SU-DHL-6 (cell line): ENCODE data around the gene CASTOR2.

Experiments used
- H2AFZ ChIP-seq: fragments of 200-600 bp; sonication (generic); 2 replicates; pipeline ENCODE4 v1.6.1; 2014; ENCODE audit warnings: low read depth, mild to moderate bottlenecking, moderate library complexity, mixed read lengths, antibody characterized with exemption, low read length; ENCODE audit not compliant: severe bottlenecking
- H3F3A ChIP-seq: fragments of 200-600 bp; shearing (Covaris generic); 2 replicates; pipeline ENCODE4 v1.6.0; 2016; ENCODE audit warnings: antibody characterized with exemption, mild to moderate bottlenecking; ENCODE audit not compliant: insufficient read depth
- H3K27ac ChIP-seq: fragments of 200-600 bp; sonication (generic); 2 replicates; pipeline ENCODE4 v1.5.1; 2016; ENCODE audit warnings: low read depth, mild to moderate bottlenecking, low read length, moderate library complexity, mixed read lengths
- H3K27me3 ChIP-seq: fragments of 200-600 bp; sonication (generic), shearing (Covaris generic); 2 replicates; pipeline ENCODE4 v1.6.0; 2014; ENCODE audit warnings: mild to moderate bottlenecking, low read length
- H3K36me3 ChIP-seq: fragments of 200-600 bp; sonication (generic); 2 replicates; pipeline ENCODE4 v1.6.1; 2014; ENCODE audit warnings: mild to moderate bottlenecking, low read length, mixed read lengths
- H3K4me2 ChIP-seq: fragments of 300-600, 200-600 bp; shearing (Covaris generic), sonication (generic); 2 replicates; pipeline ENCODE4 v1.6.0; 2014; ENCODE audit warnings: low read length, low read depth, mild to moderate bottlenecking; ENCODE audit not compliant: poor library complexity, severe bottlenecking
- H3K4me3 ChIP-seq: fragments of 200-600 bp; sonication (generic); 2 replicates; pipeline ENCODE4 v1.5.1; 2014; ENCODE audit warnings: antibody characterized with exemption, low read length, mild to moderate bottlenecking, mixed read lengths; ENCODE audit not compliant: insufficient read depth, poor library complexity, severe bottlenecking
- H3K79me2 ChIP-seq: fragments of 200-600 bp; sonication (generic); 2 replicates; pipeline ENCODE4 v1.6.1; 2014; ENCODE audit warnings: mild to moderate bottlenecking, low read length, moderate library complexity; ENCODE audit not compliant: insufficient read depth
- H3K9ac ChIP-seq: fragments of 200-600 bp; sonication (generic); 2 replicates; pipeline ENCODE4 v1.7.0; 2014; ENCODE audit warnings: mild to moderate bottlenecking, low read length
- H3K9me2 ChIP-seq: fragments of 200-600 bp; sonication (generic); replicated peaks from 2 replicates; pipeline ENCODE4 v1.6.1; 2014; ENCODE audit warnings: low read length; ENCODE audit not compliant: insufficient read depth
- H3K9me3 ChIP-seq: fragments of 200-600 bp; sonication (generic); 2 replicates; pipeline ENCODE4 v1.6.1; 2014; ENCODE audit warnings: low read length, mixed read lengths; ENCODE audit not compliant: insufficient read depth
- H4K20me1 ChIP-seq: fragments of 200-600 bp; sonication (generic); 2 replicates; pipeline ENCODE4 v1.6.1; 2014; ENCODE audit warnings: low read depth, mild to moderate bottlenecking, antibody characterized with exemption, low read length, moderate library complexity, mixed read lengths
- EZH2phosphoT487 ChIP-seq: fragments of 200-600 bp; sonication (generic), shearing (Covaris generic); conservative IDR thresholded peaks from 2 replicates; pipeline ENCODE4 v1.6.1; 2018; ENCODE audit warnings: mild to moderate bottlenecking, antibody characterized with exemption, low read length, moderate library complexity, mixed read lengths
- TF ChIP-seq, protein P1 (sequence below): fragments of 200-600 bp; sonication (generic); IDR thresholded peaks from one replicate; pipeline ENCODE4 v1.5.1; 2017; ENCODE audit warnings: antibody characterized with exemption, mild to moderate bottlenecking, low read length, moderate library complexity; ENCODE audit not compliant: insufficient read depth, poor library complexity, severe bottlenecking

Gene CASTOR2

DNA sequence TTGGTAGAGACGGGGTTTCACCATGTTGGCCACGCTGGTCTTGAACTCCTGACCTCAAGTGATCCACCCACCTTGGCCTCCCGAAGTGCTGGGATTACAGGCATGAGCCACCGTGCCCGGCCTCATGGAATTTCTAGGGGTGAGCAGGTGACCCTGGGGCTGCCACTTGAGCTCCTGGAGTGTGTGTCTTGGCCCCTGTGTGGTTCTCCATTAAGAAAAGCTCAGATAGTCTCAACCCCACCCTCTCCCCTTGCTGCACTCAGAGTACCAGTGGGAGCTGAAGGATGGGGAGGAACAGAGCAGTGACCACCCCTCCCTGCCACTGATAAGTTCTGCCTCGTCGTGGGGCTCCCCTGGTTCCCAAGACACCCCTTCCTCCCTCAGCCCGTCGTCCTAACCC lies 63.8 kb downstream of the CASTOR2 start:
- no peaks in the 10 kb centered on the region for H3K36me3 ChIP-seq
- no peak overlapping the region for H3K4me3 ChIP-seq
- no peaks in the 10 kb centered on the region for H3K9me2 ChIP-seq
- no peak overlapping the region for H3K27ac ChIP-seq
- H3K9me3 ChIP-seq, result no peaks in the 10 kb centered on the region
- H2AFZ ChIP-seq, result no peak overlapping the region
- no peaks in the 10 kb centered on the region for H3F3A ChIP-seq
- TF ChIP-seq, protein P1, sequence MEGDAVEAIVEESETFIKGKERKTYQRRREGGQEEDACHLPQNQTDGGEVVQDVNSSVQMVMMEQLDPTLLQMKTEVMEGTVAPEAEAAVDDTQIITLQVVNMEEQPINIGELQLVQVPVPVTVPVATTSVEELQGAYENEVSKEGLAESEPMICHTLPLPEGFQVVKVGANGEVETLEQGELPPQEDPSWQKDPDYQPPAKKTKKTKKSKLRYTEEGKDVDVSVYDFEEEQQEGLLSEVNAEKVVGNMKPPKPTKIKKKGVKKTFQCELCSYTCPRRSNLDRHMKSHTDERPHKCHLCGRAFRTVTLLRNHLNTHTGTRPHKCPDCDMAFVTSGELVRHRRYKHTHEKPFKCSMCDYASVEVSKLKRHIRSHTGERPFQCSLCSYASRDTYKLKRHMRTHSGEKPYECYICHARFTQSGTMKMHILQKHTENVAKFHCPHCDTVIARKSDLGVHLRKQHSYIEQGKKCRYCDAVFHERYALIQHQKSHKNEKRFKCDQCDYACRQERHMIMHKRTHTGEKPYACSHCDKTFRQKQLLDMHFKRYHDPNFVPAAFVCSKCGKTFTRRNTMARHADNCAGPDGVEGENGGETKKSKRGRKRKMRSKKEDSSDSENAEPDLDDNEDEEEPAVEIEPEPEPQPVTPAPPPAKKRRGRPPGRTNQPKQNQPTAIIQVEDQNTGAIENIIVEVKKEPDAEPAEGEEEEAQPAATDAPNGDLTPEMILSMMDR, result no peak
- no peak for TF ChIP-seq EZH2phosphoT487
- no peaks in the 10 kb centered on the region for H3K79me2 ChIP-seq
- no peaks in the 10 kb centered on the region for H3K27me3 ChIP-seq
- H4K20me1 ChIP-seq, result no peaks in the 10 kb centered on the region
- H3K4me2 ChIP-seq, result no peak overlapping the region
- no peak overlapping the region for H3K9ac ChIP-seq

DNA sequence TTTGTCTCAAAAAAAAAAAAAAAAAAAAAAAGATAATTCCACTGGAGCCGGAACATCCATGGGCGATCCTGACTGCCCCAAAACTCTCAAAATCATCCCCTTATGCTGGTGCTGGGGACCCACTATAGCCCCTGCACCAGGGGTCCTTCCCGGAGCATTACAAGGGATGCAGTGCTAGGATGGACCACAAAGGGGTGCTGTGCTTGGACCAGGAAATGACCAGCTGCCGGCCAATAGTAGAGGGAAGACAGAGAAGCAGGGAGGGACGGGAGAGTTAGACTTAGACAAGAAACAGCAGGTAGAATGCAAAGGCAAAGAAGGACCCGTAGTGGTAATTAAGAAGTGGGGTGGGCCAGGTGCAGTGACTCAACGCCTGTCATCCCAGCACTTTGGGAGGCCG lies 68.6 kb downstream of the CASTOR2 start:
- no peak overlapping the region for H3K4me2 ChIP-seq
- H3K9me3 ChIP-seq, result no peaks in the 10 kb centered on the region
- no peak overlapping the region for H3K9ac ChIP-seq
- H3K27me3 ChIP-seq, result no peaks in the 10 kb centered on the region
- H3K36me3 ChIP-seq, result no peaks in the 10 kb centered on the region
- no peaks in the 10 kb centered on the region for H3K9me2 ChIP-seq
- no peaks in the 10 kb centered on the region for H3K79me2 ChIP-seq
- H4K20me1 ChIP-seq, result no peaks in the 10 kb centered on the region
- H3K27ac ChIP-seq, result no peak overlapping the region
- no peak overlapping the region for H2AFZ ChIP-seq
- H3K4me3 ChIP-seq, result no peak overlapping the region
- H3F3A ChIP-seq, result no peaks in the 10 kb centered on the region
- no peak for TF ChIP-seq EZH2phosphoT487
- TF ChIP-seq, protein P1, result no peak

DNA sequence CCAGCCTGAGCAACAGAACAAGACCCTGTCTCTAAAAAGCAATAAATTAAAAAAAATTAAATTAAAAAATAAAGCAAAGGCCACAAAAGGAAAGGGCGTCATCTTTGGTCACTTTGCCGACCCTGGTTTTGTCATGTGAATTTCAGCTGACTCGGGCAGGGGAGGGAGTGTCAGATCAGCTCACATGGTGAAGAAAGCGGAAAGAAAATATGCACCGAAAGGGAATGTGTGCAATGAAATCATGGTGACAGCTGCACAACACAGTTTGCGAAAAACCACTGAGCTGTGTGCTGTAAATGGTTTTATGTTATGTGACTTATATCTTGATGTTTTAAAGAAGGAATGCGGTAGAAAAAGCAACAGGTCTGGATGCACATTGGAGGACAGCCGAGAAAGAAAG lies 69.3 kb downstream of the CASTOR2 start:
- no peaks in the 10 kb centered on the region for H3K9me3 ChIP-seq
- no peak overlapping the region for H3K9ac ChIP-seq
- H3K9me2 ChIP-seq, result no peaks in the 10 kb centered on the region
- H3K79me2 ChIP-seq, result no peaks in the 10 kb centered on the region
- TF ChIP-seq, protein P1, result no peak
- no peak for TF ChIP-seq EZH2phosphoT487
- no peak overlapping the region for H2AFZ ChIP-seq
- no peak overlapping the region for H3K27ac ChIP-seq
- H3K4me3 ChIP-seq, result no peak overlapping the region
- H4K20me1 ChIP-seq, result no peaks in the 10 kb centered on the region
- no peaks in the 10 kb centered on the region for H3F3A ChIP-seq
- H3K36me3 ChIP-seq, result no peaks in the 10 kb centered on the region
- H3K27me3 ChIP-seq, result no peaks in the 10 kb centered on the region
- H3K4me2 ChIP-seq, result no peak overlapping the region

DNA sequence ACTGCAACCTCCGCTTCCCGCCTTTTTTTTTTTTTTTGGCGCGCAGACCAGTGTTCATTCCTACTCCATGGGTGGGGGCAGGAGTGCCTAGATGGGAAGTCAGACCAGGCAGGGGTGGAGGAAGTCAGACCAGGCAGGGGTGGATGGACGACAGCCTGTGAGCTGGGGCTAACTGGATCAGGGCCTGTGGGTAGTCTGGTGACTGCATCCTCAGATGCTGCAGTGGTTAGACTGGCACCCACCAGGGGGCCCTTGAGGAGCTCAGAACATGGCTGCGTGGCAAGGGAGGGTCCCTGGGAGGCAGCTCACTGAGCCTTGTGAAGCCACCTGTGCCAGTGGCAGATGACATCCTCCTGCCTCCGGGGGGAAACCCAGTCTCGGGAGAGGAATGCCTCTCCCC lies 74.0 kb downstream of the CASTOR2 start:
- Histone ChIP-seq H3K36me3 (no peaks in the 10 kb centered on the region), H3K4me3 (no peak overlapping the region), H3K27ac (no peak overlapping the region), H3K9me2 (no peaks in the 10 kb centered on the region), H3K9me3 (no peaks in the 10 kb centered on the region), H3K27me3 (no peaks in the 10 kb centered on the region), H3F3A (no peaks in the 10 kb centered on the region), H2AFZ (no peak overlapping the region), H3K79me2 (no peaks in the 10 kb centered on the region), H3K9ac (no peak overlapping the region), H4K20me1 (no peaks in the 10 kb centered on the region), H3K4me2 (no peak overlapping the region)
- no peak for TF ChIP-seq EZH2phosphoT487
- TF ChIP-seq, protein P1, result no peak
